ENCODE results near the gene FOXP3.
"Not testable (repeated sequence)": the region's sequence is repeated elsewhere in the genome, so short reads cannot be mapped to it uniquely, and the experiment has no call there.

GRCh38 chrX:49307775-49308174 lies 43.3 kb upstream of the FOXP3 start:
- not testable (repeated sequence) for TF ChIP-seq POLR2AphosphoS5 (IDR thresholded peaks at IDR 0.05; ENCODE audit: low read depth, low read length); POLR2A (IDR thresholded peaks at IDR 0.05; ENCODE audit: low read depth, low read length); TAF1 (IDR thresholded peaks at IDR 0.05; ENCODE audit: borderline replicate concordance, low read depth, low read length)
